CD4-positive, alpha-beta memory T cell (primary cell): ENCODE results near the gene MAZ. TPM values are rescaled to one million over a fixed set of nuclear protein-coding genes. Genes with fewer than 3 reads are reported as not detected.

Experiments
- CTCF ChIA-PET: fragments of 350-600 bp; sonication (Branson Sonifier 250); formaldehyde crosslinking; loops from one replicate; lab custom pipeline; 2021; ENCODE audit warnings: inconsistent platforms; ENCODE audit not compliant: partially characterized antibody; lab: Charles Lee
- POLR2A ChIA-PET: fragments of 350-600 bp; sonication (Branson Sonifier 250); formaldehyde crosslinking; loops from one replicate; lab custom pipeline; 2021; ENCODE audit not compliant: partially characterized antibody; lab: Charles Lee
- DNase-seq, 5 donors: peaks; one replicate each; pipeline versions ENCODE4 v3.0.0 to v3.0.0-alpha.2; 2020 to 2022; ENCODE audit warnings: mixed read lengths in 1 of 5
- H3K27ac ChIP-seq: one replicate; pipeline ENCODE4 v1.7.0; 2013; ENCODE audit warnings: low read depth, low read length
- H3K27me3 ChIP-seq: 2 replicates; pipeline ENCODE4 v1.7.0; 2013; ENCODE audit warnings: mild to moderate bottlenecking, low read length, moderate library complexity; ENCODE audit not compliant: insufficient read depth
- H3K36me3 ChIP-seq: 2 replicates; pipeline ENCODE4 v1.7.0; 2013; ENCODE audit warnings: mild to moderate bottlenecking, low read length, moderate library complexity; ENCODE audit not compliant: insufficient read depth
- H3K4me1 ChIP-seq: 2 replicates; pipeline ENCODE4 v1.7.0; 2013; ENCODE audit warnings: mild to moderate bottlenecking, low read length, moderate library complexity; ENCODE audit not compliant: insufficient read depth
- H3K4me3 ChIP-seq, 2 donors: one replicate each; pipeline ENCODE4 v1.7.0; 2013; ENCODE audit warnings: low read length in 2 of 2, mild to moderate bottlenecking in 1 of 2
- H3K9me3 ChIP-seq, 2 donors: one replicate each; pipeline ENCODE4 v1.7.0; 2013; ENCODE audit warnings: low read length in 2 of 2, control low read depth in 1 of 2; ENCODE audit not compliant: control insufficient read depth in 1 of 2
- H3K27ac Mint-ChIP-seq, 7 donors: one replicate each; pipeline ENCODE4 v1.8.0; 2020 to 2021; ENCODE audit warnings: mixed read lengths in 7 of 7, mild to moderate bottlenecking in 6 of 7, inconsistent platforms in 3 of 7, moderate library complexity in 3 of 7
- H3K27me3 Mint-ChIP-seq, 2 donors: one replicate each; pipeline ENCODE4 v1.8.0; 2020 to 2021; ENCODE audit warnings: mixed read lengths in 2 of 2
- H3K36me3 Mint-ChIP-seq, 2 donors: one replicate each; pipeline ENCODE4 v1.8.0; 2020 to 2021; ENCODE audit warnings: mixed read lengths in 2 of 2, inconsistent platforms in 1 of 2, mild to moderate bottlenecking in 1 of 2
- H3K4me1 Mint-ChIP-seq, 4 donors: one replicate each; pipeline ENCODE4 v1.8.0; 2020 to 2021; ENCODE audit warnings: mixed read lengths in 4 of 4, mild to moderate bottlenecking in 1 of 4
- H3K4me3 Mint-ChIP-seq, 8 donors: one replicate each; pipeline ENCODE4 v1.8.0; 2020 to 2021; ENCODE audit warnings: mixed read lengths in 8 of 8, mild to moderate bottlenecking in 7 of 8, moderate library complexity in 6 of 8, inconsistent platforms in 3 of 8
- H3K9me3 Mint-ChIP-seq, 8 donors: one replicate each; pipeline ENCODE4 v1.8.0; 2020 to 2021; ENCODE audit warnings: mixed read lengths in 8 of 8, mild to moderate bottlenecking in 5 of 8, inconsistent platforms in 3 of 8, moderate library complexity in 1 of 8
- intact Hi-C: fragments of 100-400 bp; cut with micrococcal nuclease; formaldehyde crosslinking; loops from one replicate; pipeline ENCODE4 v1.15.1; 2023
- polyA plus RNA-seq, 2 donors: library from polyadenylated mRNA; unstranded; fragments of 300-500 nt; fragmentation: Illumina TruSeq; gene quantifications; one replicate each; pipeline ENCODE4 v1.2.3, GENCODE V29; 2021
- total RNA-seq, 2 experiments: library from RNA; stranded (reverse); gene quantifications; one replicate each; pipeline ENCODE4 v1.2.3, GENCODE V29; 2021

The MAZ gene
- total and polyA plus RNA-seq, 4 experiments from 2014 or later = 40.3 to 264 (median 164) TPM

- Histone ChIP-seq H3K4me1 (peaks cover 3% of the 10 kb centered on the region), H3K27ac (no peak overlapping the region), H3K9me3 (no peaks in the 10 kb centered on the region), H3K4me3 (no peak overlapping the region), H3K27me3 (no peaks in the 10 kb centered on the region), H3K36me3 (no peaks in the 10 kb centered on the region)
- intact Hi-C loops = no loop called here
- ChIA-PET CTCF (interaction anchor here (1.1 to 2.0 kb wide), 2 partner anchors 32 to 82 kb away, joined by 3 to 8 read pairs; no protein-coding TSS in a partner anchor), POLR2A (interaction anchor here (0.8 to 1.0 kb wide), 2 partner anchors 19 to 20 kb away, joined by 3 to 4 read pairs; no protein-coding TSS in a partner anchor)
- no peak overlapping the region for H3K4me3 Mint-ChIP-seq
- peaks cover 0 to 2% (median 0%) of the 10 kb centered on the region in 8 donors for H3K9me3 Mint-ChIP-seq
- no peak for DNase-seq
- H3K4me1 Mint-ChIP-seq = peaks cover 11 to 28% (median 14%) of the 10 kb centered on the region in 4 donors
- H3K27me3 Mint-ChIP-seq = no peaks in the 10 kb centered on the region
- H3K36me3 Mint-ChIP-seq = no peaks in the 10 kb centered on the region
- no peak overlapping the region for H3K27ac Mint-ChIP-seq
Measured at GRCh38 chr16:29761882-29762281, 44.4 kb upstream of the MAZ start.

DNA sequence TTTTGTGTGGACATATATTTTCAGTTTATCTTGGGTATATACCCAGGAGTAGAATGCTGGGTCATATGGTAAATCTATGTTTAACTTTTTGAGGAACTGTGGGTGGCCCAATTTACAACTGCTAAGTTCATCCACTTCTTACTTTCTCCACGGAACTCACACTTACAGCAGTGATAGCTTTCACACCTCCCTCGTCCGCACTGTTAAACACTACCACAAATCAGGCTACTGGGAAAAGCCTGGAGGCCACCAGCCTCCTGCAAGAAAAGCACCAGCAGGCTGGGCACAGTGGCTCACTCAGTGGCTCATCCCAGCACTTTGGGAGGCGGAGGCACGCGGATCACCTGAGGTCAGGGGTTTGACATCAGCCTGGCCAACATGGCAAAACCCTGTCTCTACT, 43.0 kb upstream of the MAZ start:
- ChIA-PET CTCF (no interaction called here), POLR2A (no interaction called here)
- Histone ChIP-seq H3K4me1 (no peaks in the 10 kb centered on the region), H3K27me3 (no peaks in the 10 kb centered on the region), H3K4me3 (no peak overlapping the region), H3K36me3 (no peaks in the 10 kb centered on the region), H3K27ac (no peak overlapping the region), H3K9me3 (no peaks in the 10 kb centered on the region)
- intact Hi-C loops = no loop called here
- no peak overlapping the region for H3K4me3 Mint-ChIP-seq
- no peak overlapping the region for H3K27ac Mint-ChIP-seq
- peaks cover 0 to 2% (median 0%) of the 10 kb centered on the region in 8 donors for H3K9me3 Mint-ChIP-seq
- H3K4me1 Mint-ChIP-seq = peaks cover 6 to 19% (median 7%) of the 10 kb centered on the region in 4 donors
- no peaks in the 10 kb centered on the region for H3K27me3 Mint-ChIP-seq
- DNase-seq = no peak
- no peaks in the 10 kb centered on the region for H3K36me3 Mint-ChIP-seq

DNA sequence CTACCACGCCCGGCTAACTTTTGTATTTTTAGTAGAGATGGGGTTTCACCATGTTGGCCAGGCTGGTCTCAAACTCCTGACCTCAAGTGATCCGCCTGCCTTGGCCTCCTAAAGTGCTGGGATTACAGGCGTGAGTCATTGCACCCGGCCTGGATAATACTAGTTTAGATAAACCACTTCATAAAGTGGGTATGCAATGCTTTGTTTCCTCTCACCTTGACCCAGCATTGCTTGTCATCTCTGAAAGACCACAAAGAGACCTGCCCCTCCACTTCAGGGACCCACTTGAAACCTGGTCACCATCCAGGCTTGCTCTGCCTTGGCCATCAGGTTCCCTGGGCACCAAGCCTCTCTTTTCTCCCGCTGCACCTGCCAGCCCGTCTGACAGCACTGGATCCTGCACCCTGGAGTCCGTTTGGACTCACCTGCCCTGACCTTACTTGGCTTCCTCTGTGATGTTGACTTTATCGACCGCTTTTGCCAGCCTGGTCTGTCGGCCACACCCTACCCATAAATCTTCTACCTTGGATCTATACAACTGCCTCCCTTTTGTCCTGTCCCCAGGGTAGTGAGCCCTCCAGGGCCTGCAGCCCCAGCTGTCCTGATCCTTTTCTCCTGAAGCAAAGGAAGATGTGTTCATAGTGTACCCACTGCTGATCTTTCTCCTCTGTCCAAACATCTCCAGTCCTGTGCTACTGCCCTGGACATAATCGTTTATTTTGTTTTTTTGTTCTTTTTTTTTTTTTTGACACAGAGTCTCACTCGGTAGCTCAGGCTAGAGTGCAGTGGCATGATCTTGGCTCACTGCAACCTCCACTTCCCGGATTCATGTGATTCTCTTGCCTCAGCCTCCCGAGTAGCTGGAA, 40.9 kb upstream of the MAZ start:
- Mint-ChIP-seq H3K4me3 (no peak overlapping the region), H3K27me3 (no peaks in the 10 kb centered on the region), H3K4me1 (peaks cover 0 to 13% (median 4%) of the 10 kb centered on the region in 4 donors), H3K27ac (no peak overlapping the region), H3K36me3 (no peaks in the 10 kb centered on the region), H3K9me3 (no peaks in the 10 kb centered on the region)
- DNase-seq = no peak
- intact Hi-C loops = no loop called here
- H3K9me3 ChIP-seq = no peaks in the 10 kb centered on the region
- POLR2A ChIA-PET = no interaction called here
- H3K4me3 ChIP-seq = no peak overlapping the region
- no peaks in the 10 kb centered on the region for H3K36me3 ChIP-seq
- no peaks in the 10 kb centered on the region for H3K4me1 ChIP-seq
- no peaks in the 10 kb centered on the region for H3K27me3 ChIP-seq
- CTCF ChIA-PET = interaction anchor here (1.0 to 1.2 kb wide), 3 partner anchors 20 to 66 kb away, joined by 3 to 4 read pairs (median 3); no protein-coding TSS in a partner anchor
- no peak overlapping the region for H3K27ac ChIP-seq

- intact Hi-C loops = no loop called here
- Mint-ChIP-seq H3K4me1 (peaks cover 0 to 13% (median 2%) of the 10 kb centered on the region in 4 donors), H3K27ac (no peak overlapping the region), H3K27me3 (no peaks in the 10 kb centered on the region), H3K4me3 (no peak overlapping the region), H3K9me3 (no peaks in the 10 kb centered on the region), H3K36me3 (no peaks in the 10 kb centered on the region)
- ChIA-PET CTCF (interaction anchor here (0.6 to 1.2 kb wide), 2 partner anchors 18 to 50 kb away, joined by 3 to 4 read pairs; no protein-coding TSS in a partner anchor), POLR2A (no interaction called here)
- no peak for DNase-seq
- no peak overlapping the region for H3K27ac ChIP-seq
- no peaks in the 10 kb centered on the region for H3K4me1 ChIP-seq
- no peaks in the 10 kb centered on the region for H3K9me3 ChIP-seq
- no peaks in the 10 kb centered on the region for H3K27me3 ChIP-seq
- H3K4me3 ChIP-seq = no peak overlapping the region
- H3K36me3 ChIP-seq = no peaks in the 10 kb centered on the region
Measured at GRCh38 chr16:29766571-29766970, 39.8 kb upstream of the MAZ start.

- Mint-ChIP-seq H3K27ac (no peak overlapping the region), H3K27me3 (no peaks in the 10 kb centered on the region), H3K36me3 (no peaks in the 10 kb centered on the region), H3K4me1 (peaks cover 0 to 13% (median 2%) of the 10 kb centered on the region in 4 donors), H3K4me3 (no peak overlapping the region), H3K9me3 (no peaks in the 10 kb centered on the region)
- ChIA-PET CTCF (interaction anchor here (0.6 to 1.2 kb wide), 2 partner anchors 18 to 50 kb away, joined by 3 to 4 read pairs; no protein-coding TSS in a partner anchor), POLR2A (interaction anchor here (0.8 to 1.4 kb wide), 2 partner anchors 13 to 29 kb away, joined by 3 to 4 read pairs; no protein-coding TSS in a partner anchor)
- H3K27ac ChIP-seq = no peak overlapping the region
- DNase-seq = no peak
- no peaks in the 10 kb centered on the region for H3K4me1 ChIP-seq
- no peak overlapping the region for H3K4me3 ChIP-seq
- no peaks in the 10 kb centered on the region for H3K27me3 ChIP-seq
- no peaks in the 10 kb centered on the region for H3K9me3 ChIP-seq
- intact Hi-C loops = no loop called here
- H3K36me3 ChIP-seq = no peaks in the 10 kb centered on the region
Measured at GRCh38 chr16:29767062-29767461, 39.3 kb upstream of the MAZ start.

GRCh38 chr16:29769507-29769906, 36.8 kb upstream of the MAZ start:
- Mint-ChIP-seq H3K27me3 (no peaks in the 10 kb centered on the region), H3K4me1 (peaks cover 0 to 10% (median 2%) of the 10 kb centered on the region in 4 donors), H3K4me3 (no peak overlapping the region), H3K9me3 (no peaks in the 10 kb centered on the region), H3K36me3 (no peaks in the 10 kb centered on the region), H3K27ac (peak overlapping the region in 1 of 7 donors; percentile 29)
- intact Hi-C loops = no loop called here
- H3K36me3 ChIP-seq = no peaks in the 10 kb centered on the region
- H3K9me3 ChIP-seq = no peaks in the 10 kb centered on the region
- no peak for DNase-seq
- no peaks in the 10 kb centered on the region for H3K27me3 ChIP-seq
- H3K4me3 ChIP-seq = no peak overlapping the region
- CTCF ChIA-PET = interaction anchor here (1.2 to 2.1 kb wide), 3 partner anchors 10 to 69 kb away, joined by 5 read pairs; no protein-coding TSS in a partner anchor
- no peak overlapping the region for H3K27ac ChIP-seq
- POLR2A ChIA-PET = interaction anchor here (0.6 to 1.8 kb wide), 4 partner anchors 12 to 31 kb away, joined by 3 to 7 read pairs (median 5); partner anchors contain the start of gene KIF22
- no peaks in the 10 kb centered on the region for H3K4me1 ChIP-seq
